ENCODE measurements around the gene WWOX.
A peak's percentile ranks its signal among the peaks of the same experiment; 100 is the strongest.

WWOX gene

DNA sequence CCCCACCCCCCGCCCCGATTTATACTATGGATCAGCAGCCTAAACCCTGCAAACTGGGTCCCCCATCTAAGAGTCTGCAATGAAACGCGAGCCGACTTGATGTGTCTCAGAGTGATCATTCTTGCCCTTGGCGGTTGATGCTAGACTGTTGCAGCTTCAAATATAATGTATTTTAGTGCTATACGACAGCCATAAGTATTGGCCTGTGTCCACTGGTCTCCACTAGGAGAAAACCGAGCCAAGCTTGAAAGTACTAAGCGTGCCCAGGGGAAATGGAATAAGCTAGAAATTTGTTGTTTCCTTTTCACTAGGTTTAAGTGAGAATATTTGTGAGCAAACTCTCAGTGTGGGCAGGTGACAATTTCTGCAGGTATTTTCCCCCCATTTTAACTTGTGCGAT, 789.9 kb downstream of the WWOX start:
- no peak for DNase-seq

DNA sequence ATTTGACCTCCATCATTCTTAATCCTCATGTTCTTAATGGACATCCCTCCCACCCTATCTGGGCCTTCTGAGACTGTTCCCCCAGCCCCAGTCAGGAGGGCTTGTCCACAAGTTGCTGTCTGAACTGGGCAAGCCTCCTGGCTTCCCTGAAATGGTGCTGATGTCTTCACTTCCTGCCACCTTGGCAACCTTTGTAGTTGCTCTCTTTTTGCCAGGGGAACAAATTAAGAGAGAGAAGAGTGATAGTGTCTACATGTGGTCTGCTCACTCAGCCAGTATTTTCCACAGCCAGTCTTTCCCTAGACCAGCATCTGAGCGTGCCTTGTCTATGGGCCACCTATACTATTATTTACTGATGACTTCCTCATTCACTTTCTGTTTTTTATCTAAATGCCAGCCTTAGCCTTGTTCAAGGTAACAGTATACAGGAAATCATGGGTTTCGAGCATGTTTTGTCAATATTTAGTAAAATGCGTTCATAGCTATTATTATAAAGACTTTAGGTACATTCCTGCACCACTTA, 791.0 kb downstream of the WWOX start:
- DNase-seq: no peak

DNA sequence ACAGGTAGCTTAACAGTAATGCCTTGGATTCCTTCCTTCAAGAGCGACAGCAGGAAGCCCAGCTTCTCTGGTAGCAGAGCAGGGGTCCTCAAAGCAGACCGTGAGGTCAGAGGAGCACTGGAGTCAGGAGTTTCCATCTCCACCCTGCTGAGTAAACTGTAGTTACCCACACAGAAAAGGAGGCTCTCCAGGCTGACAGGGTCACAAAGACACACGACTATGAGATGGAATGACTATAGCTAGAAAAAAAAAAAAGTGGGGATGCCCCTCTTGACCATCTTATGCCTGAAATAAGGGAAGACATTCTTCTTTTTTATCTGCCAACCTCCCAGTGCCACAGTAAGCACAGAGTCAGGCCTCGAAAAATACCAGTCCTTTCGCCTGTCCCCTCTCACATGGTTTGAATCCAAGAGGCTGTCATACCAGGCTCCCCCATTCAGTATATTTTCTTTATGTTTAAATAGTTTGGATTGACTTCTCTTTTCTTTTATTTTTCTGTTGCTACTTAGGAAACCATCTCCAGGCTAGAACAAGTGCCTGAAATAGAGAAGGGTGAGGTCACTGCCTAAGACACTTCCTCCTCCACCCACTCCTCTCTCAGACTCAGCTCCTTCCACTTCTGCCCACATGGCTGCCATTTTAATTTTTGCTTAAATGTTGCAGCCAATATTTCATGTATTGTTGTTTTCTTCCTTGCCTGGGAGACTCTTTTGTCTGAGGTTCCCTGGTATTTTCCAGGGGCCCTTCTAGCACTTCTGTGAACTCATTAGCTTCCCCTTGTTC, 793.7 kb downstream of the WWOX start:
- no peak for DNase-seq

DNA sequence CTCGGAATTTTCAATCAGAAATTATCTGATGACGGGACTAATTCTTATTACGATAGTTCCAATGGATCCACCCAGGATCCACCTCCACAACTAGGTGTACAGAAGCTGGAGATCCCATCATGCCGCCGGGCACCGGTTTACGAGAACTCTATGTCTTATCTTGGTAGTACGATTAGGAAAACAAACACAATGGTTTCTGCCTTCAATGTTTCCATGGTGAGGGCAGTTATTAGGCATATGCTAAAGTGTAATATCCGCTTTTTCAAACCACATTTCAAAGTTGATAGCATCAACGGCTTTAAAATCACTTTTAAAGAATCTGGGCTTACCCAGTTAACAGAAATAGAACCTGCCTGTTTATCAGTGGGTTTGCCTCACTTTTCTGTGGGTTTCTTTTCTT, 795.4 kb downstream of the WWOX start:
- no peak for DNase-seq

DNA sequence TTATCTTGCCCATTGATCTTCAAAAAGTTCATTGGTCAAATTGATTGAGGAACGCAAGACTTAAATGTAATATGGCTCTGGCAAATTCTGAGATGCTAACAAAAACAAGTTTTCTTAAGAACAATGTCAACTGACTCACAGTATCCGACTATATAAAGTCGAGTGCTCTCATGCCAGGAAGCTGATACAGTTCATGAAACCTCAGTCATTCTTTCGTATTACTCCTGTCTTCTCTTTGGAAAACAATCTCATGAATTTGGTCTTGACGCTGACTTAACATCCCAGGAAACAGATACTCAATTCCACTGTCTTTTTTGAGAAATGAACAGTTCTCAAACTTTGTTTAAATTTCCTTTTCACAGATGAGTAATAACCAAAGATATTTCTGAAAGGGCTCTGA, 796.2 kb downstream of the WWOX start:
- no peak for DNase-seq

DNA sequence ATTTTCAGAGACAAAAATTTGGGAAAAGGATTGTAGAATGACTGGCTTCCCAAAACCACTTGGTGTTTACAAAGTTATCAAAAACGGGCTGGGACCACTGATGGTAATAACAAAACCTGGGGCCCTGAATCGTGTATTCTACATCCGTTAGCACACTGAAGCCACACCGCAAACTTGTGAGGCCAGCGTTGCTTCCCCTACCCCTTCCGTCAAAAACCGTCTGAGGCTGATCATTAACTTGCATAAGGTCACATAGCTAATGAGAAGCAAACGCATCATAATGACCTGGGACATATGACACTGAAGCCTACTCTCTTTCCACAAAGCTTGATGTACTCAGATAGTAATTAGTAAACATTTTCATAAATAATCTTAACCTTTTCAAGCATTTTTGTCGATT, 796.8 kb downstream of the WWOX start:
- no peak for DNase-seq

DNA sequence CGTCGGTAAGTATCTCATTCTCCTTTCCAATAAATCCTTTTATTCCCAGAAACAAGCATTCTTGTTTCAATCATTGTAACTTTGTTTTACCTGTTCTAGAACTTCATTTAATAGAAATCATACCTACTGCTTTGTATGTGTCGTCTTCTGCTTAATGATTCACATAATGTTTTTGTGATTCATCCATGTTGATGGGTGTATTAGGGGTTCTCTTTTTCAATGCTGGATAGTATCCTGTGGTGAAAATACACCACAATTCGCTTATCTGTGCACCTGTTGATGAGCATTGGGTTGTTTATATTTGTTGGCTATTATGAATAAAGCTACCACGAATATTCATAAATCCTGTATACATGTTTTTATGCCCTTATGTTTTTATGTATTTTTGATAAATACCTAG, 797.8 kb downstream of the WWOX start:
- no peak for DNase-seq

DNA sequence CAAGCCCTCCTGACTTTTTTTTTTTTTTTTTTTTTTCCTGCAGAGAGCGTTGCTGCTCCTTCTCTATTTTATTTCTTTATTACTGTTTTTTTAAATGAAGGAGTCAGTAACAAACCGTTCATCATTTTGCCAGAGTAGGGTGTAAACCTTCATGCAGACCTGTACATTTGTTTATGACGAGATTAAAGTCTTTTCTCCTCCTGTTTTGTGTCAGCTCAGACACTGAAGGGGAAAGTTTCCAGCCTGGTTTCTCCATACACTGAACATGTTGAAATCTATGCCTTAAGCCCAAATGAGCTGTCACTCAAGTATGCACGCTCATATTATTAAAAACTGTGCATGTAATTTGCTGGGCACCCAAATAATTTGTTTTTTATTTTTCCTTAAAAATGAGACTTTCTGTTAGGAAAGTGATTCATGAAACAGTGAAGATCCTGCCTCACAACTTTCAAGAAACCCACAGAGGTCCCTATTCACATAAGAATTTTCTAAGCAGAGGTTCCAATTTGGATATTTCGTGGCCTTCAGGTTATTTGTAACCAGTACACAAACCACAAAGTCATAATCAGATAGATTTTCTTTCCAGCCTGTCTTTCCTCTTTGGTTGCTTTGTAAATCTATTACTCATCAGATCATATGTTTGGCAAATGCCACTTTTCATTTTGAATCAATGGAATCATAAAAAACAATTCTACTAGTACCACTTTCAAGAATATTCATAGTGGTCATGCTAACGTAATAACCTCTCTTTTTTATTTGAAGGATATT, 800.8 kb downstream of the WWOX start:
- no peak for DNase-seq

DNA sequence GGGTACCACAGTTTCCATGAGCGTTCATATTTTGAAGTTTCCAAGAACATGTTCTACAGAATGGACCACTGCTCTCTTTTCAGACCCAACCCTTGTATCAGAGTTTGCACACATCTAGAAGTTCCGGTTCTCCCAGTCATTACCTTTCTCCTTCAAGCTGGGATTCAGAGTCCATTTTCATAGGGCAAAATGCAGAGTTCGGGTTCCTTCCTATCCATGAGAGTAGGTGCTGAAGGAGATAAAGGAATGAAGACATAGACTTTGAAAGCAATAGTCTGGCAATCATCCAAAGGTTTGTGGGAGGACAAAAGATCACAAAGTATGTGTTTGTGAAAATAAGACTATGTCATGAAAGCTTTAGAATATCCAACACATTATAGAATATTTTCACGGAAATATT, 801.5 kb downstream of the WWOX start:
- DNase-seq: no peak

DNA sequence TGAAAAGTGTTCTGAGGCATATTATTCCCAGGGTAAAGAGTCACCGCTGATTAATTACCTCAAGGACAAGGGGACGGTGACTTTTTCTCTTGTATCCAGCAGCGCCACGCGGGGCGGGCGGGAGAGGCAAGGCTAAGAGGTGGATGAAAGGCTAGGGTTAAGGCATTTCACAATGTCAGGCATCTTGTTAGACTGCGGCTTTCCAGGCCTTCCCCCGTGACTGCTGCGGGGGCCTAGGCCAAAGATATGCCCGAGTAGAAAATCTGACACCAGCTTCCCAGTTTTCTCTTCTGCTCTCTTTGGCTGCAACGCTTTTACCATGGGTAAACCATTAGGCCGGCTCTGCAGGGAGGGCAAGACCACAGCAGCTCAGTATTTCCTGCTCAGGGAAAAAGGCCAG, 802.9 kb downstream of the WWOX start:
- no peak for DNase-seq

DNA sequence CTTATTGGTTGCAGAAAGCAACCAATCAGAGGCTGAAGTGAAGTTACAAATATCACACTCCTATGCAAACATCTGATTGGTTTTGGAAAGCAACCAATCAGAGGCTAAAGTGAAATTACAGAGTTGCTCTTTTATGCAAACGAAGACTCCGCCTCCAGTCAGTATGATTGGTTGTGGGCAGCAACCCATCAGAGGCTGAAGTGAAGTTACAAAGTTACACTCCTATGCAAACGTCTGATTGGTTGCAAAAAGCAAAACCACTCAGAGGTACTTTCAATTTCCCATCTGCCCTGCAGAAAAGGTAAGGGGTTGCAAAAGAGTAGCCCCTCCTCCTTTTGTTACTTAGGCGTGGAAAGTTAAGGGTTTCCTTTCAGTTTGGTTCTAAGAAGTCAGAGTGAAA, 803.8 kb downstream of the WWOX start:
- no peak for DNase-seq

DNA sequence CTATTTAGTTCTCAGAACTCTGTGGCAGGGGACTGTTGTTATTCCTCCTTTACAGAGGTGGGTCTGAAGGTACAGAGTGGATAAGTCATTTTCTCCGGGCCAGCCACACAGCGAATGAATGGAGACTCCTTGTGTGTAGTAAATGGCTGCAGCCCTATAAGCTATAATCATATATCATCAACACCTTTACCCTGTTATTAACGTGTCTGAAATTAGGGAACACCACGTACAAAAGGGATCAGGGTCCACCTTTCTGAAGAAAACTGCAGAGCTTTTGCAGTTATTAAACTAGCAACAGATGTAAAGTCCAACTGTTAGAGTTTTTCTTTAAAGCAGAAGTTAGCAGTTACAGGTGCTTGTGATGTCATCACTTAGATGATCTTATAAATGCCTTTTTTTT, 804.4 kb downstream of the WWOX start:
- DNase-seq: no peak

DNA sequence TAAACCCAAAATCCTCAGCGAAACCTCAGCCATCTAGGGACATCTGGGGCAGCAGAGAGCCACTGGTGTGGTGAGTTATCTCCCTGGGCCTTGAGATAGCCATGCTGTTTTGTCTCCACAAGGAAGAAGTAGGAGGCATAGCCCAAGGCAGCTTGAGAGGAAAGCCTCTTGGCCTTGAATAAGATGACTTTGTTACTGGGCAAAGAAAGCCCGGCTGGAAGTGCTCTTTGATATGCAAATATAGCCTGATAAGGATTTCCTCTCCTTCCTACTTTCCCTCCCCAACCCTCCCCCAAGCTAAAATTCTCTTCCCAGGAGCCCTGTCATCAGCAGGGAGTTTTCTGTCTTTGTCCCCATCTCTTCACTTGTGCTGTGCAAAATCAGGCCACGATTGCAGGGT, 806.7 kb downstream of the WWOX start:
- no peak for DNase-seq

DNA sequence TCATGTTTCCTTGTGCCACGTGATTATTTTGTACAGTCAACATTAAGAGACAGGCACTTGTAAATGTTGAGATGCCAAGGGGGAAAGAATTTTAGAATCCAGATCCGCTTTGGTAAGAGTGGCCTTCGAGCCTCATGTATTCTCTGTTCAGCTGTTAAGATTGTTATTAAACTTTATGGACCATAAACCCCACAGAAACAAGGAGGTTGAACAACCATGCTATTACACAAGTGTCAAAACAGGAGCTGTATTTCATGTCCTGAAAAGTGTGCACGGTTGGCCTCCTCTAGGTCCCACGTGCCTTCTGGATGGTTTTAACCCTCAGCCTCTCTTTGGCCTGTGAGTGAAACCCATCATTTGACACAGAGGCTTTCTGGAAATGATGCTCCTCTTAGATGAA, 809.8 kb downstream of the WWOX start:
- no peak for DNase-seq

DNA sequence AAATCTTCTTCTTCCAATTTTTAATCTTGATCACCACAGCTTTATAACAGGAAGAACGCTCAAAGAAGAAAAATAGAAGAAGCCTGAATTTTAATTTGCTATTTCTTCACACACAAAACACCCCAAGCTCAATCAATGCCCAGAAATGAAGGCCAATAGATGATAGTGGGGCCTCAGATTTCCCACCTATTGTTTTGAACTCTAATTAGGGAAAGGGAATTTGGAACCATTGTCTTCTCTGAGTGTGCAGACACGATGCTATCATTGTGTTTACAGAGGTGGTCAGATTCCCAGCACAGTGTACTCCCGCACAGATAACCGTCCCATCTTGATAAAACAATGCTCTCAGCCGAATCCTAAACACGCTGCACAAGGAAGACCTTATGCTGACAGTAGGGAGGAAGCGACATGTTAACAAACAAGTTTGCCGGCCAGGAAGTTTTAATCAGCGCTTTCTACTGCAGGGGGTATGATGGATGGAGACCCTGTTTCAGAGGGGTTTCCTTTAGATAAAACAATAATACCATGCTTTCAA, 816.4 kb downstream of the WWOX start:
- DNase-seq: peak; percentile 57

DNA sequence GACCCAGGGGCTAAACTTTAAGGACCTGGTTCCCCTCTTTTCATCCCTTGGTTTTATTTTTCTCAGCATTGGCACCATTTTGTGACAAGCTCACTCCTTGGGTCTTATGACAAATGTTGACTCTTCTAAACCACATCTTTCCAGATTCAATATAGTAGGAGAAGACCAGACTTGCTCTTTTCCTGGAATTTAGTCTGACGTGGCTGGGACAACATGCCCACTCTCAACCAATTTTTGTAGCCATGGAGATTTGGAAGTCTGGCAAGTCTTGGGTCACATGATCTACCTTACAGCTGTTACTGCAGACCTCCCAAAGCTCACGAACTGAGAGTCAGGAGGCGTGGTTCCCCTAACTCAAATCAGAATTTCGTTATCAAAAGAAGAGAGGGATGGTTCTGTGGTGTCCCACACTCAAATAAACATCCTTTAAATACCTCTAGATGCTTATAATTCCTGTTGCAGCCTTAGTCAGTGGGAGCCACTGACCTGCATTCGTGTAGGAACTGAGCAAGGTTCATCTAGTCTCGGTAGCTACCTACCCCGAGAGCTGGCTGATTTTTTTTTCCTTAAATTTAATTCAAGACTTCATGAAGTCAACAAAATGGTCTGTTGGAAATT, 817.6 kb downstream of the WWOX start:
- no peak for DNase-seq

DNA sequence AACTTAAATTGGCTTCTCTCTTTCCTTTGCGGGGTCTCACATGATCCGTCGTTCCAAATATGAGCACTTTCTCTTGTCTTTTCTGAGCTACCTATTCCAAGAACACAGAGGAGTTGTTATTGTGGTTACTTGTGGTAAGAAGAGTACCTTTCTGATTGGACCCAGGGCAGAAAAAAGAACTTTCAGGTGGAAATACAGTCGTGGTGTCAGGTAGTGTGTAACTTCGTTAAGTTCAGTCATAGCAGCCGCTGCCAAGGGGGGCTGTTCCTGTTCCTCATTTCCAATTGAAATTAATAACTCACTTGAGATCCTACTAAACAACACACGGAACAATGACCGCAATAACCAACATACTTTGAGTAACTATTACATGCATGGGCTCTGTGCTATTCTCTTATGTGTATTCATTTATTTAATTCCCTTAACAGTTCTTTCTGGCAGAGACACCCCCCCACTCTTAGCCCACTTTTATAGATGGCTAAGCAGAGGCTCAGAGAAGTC, 819.4 kb downstream of the WWOX start:
- no peak for DNase-seq

DNA sequence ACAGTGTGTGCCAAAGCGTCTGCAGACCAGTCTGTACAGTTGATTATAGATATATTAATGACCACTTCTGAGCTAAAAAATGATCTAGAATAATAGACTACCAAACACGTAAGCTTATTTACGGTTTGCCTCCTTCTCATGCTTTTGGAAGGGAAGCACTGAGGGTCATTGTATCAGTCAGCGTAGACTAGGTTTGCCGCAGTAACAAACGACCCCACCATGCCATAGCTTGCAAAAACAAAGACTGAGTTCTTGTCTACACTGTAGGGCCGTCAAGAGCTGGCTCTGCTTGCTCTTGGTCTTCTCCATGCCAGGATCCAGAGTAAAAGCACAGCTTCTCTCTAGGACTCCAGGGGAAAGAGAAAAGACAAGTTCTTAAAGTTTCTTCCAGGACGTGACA, 820.4 kb downstream of the WWOX start:
- no peak for DNase-seq

DNA sequence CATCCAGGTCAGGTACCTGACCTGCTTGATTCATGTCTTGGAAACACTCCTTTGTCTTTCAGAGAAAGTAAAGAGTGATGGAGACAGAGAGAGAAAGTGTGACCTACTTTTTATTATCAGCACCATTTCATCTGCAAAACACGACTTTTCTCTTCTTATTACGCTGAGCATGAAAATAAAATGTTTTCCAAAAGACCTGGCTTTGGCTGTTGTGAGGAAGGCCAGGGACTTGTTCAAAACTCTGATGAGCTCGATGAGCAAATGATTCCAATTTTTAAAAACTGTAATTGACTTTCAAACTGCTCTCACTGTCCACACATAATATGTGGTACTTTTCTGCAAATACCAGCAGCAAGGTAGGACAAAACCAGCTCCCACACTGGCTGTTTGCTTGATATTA, 821.2 kb downstream of the WWOX start:
- DNase-seq: no peak

DNA sequence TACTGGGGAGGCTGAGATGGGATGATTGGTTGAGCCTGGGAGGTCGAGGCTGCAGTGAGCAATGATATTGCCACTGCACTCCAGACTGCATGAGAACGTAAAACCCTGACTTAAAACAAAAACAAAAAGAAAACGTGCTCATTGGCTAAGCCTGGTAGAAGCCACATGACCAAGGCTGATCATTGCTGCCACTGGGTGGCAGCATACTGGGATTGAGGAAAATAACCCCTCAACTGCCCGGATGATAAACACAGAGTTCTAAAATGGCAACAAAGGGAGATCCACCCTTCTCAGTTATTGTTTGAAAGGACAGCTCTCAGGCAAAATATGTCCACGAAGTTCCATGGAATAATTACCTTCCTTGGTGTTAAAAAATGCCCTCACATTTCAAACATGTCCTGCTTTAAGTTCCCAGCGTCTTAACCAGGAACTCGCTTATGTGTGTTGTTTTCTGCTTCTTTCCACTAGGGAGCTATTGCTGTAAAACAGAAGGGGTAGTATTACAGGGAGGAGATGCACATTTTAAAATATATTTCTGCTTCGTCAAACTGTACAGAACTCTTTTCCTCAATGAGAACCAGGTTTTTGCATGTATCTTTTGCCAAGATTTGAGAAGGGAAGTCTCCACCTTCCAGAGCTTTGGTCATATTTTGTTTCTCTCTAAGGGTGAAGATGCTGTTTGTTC, 825.8 kb downstream of the WWOX start:
- peak; percentile 25 for DNase-seq

DNA sequence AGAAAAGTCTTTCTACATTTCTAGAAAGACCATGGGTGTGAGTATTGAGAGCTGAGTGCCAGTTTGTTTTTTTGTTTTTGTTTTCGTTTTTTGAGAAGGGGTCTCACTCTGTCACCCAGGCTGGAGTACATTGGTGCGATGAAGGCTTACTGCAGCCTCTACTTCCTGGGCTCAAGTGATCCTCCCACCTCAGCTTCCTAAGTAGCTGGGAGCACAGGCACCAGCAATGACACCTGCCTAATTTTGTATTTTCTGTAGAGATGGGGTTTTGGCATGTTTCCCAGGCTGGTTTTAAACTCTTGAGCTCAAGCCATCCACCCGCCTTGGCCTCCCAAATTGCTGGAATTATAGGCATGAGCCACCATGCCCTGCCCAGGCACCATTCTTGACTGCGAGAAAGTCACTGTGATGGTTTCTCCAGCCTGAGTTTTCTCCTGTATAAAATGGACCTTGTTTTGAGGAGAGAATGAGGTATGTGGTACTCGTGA, 827.3 kb downstream of the WWOX start:
- DNase-seq: no peak

DNA sequence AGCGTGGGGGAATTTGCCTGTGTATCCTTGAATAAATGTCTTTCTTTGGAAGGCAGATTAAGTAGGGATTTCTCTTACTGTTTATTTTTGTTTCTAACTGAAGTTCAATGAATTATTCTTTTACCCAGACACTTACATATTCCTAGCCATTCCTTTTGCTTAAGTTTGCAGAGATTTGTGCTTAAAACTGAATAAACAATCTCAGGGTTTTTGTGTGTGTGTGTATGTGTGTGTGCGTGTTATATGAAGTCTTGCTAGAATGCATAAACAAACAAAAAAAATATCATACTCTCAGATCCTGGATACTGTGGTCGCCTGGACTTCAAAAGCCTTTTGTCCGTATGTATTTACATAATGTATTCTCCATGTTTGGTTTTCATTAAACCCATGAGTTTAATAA, 828.3 kb downstream of the WWOX start:
- no peak for DNase-seq

DNA sequence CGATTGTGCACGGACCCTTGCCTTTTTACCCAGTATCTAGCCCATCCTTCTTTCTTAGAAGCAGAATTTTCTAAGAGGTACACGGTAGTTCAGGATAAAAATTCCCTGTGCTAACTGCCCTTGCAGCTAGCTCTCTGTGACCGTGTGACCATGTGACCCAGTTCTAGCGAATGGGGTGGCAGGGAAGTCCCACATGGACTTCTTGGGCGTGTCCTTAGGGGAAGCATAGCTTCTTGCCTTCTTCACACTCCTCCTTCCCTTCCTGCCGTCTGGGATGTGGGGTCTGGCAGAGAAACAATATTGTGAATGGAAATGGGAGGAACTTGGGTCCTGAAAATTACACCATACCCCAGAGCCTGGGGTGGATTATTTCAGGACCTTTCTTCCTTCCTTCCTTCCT, 830.4 kb downstream of the WWOX start:
- DNase-seq: no peak
